Cardiac fibroblast (primary cell): ENCODE results near the gene TNS3.

Source experiments
- DNase-seq, 2 donors: peaks; one replicate each; pipeline versions ENCODE4 v3.0.0 to v3.0.0-alpha.2; 2010; ENCODE audit warnings: low read depth in 2 of 2
- H3K4me3 ChIP-seq, 2 donors: replicated peaks in 1 of 2; 1 replicate in 1 of 2; 2 replicates in 1 of 2; pipeline ENCODE4 v1.5.1; 2011; ENCODE audit warnings: low read depth in 2 of 2, low read length in 2 of 2, mild to moderate bottlenecking in 2 of 2, moderate library complexity in 1 of 2
- CTCF ChIP-seq: IDR thresholded peaks from one replicate; pipeline ENCODE4 v1.5.1; 2011; ENCODE audit warnings: low read depth, mild to moderate bottlenecking, low read length, inconsistent platforms

TNS3 gene

GRCh38 chr7:47549916-47550315 is 32.0 kb downstream of the TNS3 start:
- DNase-seq = no peak
- no peak for TF ChIP-seq CTCF
- no peak overlapping the region for H3K4me3 ChIP-seq

GRCh38 chr7:47549397-47549796 is 32.5 kb downstream of the TNS3 start:
- H3K4me3 ChIP-seq = no peak overlapping the region
- no peak for DNase-seq
- no peak for TF ChIP-seq CTCF

- TF ChIP-seq CTCF = no peak
- no peak overlapping the region for H3K4me3 ChIP-seq
- DNase-seq = no peak
Observed at GRCh38 chr7:47548546-47548945, 33.4 kb downstream of the TNS3 start.

GRCh38 chr7:47546733-47547494 is 35.0 kb downstream of the TNS3 start:
- TF ChIP-seq CTCF = no peak
- no peak overlapping the region for H3K4me3 ChIP-seq
- DNase-seq = no peak

- no peak overlapping the region for H3K4me3 ChIP-seq
- TF ChIP-seq CTCF = no peak
- DNase-seq = no peak
Observed at GRCh38 chr7:47546171-47546570, 35.7 kb downstream of the TNS3 start.

- no peak overlapping the region for H3K4me3 ChIP-seq
- DNase-seq = no peak
- no peak for TF ChIP-seq CTCF
Observed at GRCh38 chr7:47544416-47544815, 37.5 kb downstream of the TNS3 start.

- TF ChIP-seq CTCF = no peak
- H3K4me3 ChIP-seq = no peak overlapping the region
- DNase-seq = no peak
Observed at GRCh38 chr7:47543714-47544113, 38.2 kb downstream of the TNS3 start.
